ENCODE results near the gene COL19A1.

Gene COL19A1

GRCh38 chr6:70246118-70246517, 379.8 kb downstream of the COL19A1 start:
- no peak for DNase-seq

DNA sequence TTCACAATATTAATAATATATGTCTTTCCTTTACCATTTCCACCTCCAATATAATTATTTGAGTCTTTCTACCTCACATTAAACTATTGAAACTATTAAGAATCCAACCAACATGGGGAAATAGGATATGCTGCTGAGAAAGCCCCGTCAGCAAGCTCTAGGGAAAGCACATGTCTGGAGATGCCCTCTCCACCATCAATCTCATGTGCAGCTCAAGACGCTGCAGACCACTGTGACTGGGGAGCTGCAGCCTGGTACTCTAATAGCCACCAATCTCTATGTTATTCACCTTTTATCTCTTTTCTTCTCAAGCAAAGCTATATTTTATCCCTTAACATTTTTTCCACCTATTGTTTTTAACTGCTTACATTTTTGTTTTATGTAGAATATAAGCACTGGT, 386.2 kb downstream of the COL19A1 start:
- DNase-seq = no peak

DNA sequence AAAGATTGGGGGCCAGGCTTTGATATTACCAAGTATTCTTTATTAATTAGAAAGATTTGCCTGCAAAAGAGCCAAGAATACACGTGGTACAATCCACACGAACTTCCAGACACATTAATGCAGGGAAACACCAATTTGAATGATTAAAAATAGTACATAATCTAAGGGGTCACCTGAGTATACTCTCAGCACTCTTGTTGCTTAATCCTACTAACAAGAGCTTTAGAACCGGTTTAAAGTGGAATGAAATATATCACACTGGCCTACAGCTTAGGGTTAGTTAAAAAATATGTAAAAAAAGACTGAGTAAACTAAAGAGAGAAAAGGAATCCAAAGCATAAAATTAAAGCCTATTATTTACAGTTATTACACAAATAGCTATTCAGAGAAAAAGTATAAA, 387.6 kb downstream of the COL19A1 start:
- DNase-seq = no peak

- no peak for DNase-seq
Observed at GRCh38 chr6:70254784-70255183, 388.4 kb downstream of the COL19A1 start.

DNA sequence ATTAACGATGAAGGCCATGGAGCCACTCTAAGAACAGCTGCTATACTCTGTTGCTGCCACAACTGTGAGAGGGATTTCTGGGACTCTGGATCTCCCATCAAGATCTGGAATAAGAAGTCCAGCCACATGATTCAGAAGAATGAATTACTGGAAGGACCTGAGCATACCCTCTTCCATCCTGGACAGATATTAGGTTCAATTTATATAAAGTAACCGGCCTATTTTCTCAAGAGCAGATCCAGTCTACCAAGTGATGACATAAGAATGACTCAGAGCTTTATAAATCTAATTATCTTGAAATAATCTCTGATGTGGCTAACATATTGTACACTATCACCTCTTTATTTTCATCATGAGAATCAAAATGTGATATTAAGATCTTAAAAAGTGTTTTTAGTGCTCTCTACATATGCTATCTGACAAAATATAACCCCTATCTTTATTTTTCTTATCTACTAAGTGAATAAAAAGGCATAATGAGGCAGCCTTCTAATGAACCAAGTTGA, 391.5 kb downstream of the COL19A1 start:
- DNase-seq = no peak

DNA sequence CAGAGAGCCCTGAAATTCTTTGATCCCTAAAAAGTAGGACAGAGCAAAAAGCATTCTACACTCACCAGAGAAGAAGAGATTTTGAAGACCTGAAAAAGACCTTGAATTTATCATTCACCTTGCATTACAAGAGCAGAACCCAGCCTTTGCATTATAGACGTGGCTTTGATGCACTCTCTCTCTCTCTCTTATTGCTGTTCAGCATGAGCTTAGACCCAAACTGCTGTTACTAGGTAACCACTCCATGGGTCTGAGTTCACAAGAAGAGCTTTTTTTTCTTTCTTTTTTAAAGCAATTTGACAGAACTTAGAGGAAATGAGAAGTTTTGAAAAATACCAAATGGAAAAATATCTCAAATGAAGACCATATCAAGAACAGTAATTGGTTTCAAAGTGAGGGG, 392.1 kb downstream of the COL19A1 start:
- DNase-seq = no peak
